GM13977 (cell line): ENCODE measurements around the gene RBM7.

ENCODE experiments used
- DNase-seq: peaks from one replicate; pipeline ENCODE4 v3.0.0; 2012; ENCODE audit warnings: low spot score
- in situ Hi-C: fragments of 300-500 bp; cut with MboI; formaldehyde crosslinking; loops from one replicate; pipeline ENCODE4 v1.12.0; 2022; ENCODE audit warnings: low sequenced_read_pairs, low pct_unique_long_range_greater_than_20kb, mixed read lengths, inconsistent platforms; ENCODE audit not compliant: unreplicated experiment
- TF ChIP-seq, protein P1 (sequence below): IDR thresholded peaks from 2 replicates; pipeline ENCODE4 v1.5.1; 2012; ENCODE audit warnings: mild to moderate bottlenecking, control low read depth; ENCODE audit not compliant: insufficient read depth; ENCODE audit errors: extremely low read depth, missing control alignments

RBM7 gene

DNA sequence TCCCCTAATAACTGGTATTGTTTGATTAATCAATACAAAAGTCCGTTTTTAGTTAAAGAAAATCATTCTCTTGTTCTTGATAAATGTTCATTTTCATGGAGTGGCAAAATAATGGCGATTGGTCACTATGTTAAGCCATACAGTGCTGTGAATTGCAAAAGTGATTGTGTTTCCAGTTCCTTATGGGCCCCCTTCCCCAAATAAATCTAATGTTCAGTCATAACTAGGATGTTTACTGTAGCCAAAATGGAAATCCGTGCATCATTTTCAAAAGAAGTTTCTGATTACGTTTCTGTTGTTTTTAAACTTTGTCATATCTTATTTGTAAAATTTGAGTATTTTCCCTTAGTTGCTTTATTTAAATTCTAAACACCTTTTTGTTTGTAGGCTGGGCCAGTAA, 845 bp downstream of the RBM7 start:
- TF ChIP-seq, protein P1, sequence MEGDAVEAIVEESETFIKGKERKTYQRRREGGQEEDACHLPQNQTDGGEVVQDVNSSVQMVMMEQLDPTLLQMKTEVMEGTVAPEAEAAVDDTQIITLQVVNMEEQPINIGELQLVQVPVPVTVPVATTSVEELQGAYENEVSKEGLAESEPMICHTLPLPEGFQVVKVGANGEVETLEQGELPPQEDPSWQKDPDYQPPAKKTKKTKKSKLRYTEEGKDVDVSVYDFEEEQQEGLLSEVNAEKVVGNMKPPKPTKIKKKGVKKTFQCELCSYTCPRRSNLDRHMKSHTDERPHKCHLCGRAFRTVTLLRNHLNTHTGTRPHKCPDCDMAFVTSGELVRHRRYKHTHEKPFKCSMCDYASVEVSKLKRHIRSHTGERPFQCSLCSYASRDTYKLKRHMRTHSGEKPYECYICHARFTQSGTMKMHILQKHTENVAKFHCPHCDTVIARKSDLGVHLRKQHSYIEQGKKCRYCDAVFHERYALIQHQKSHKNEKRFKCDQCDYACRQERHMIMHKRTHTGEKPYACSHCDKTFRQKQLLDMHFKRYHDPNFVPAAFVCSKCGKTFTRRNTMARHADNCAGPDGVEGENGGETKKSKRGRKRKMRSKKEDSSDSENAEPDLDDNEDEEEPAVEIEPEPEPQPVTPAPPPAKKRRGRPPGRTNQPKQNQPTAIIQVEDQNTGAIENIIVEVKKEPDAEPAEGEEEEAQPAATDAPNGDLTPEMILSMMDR, result no peak
- DNase-seq, result no peak
- in situ Hi-C loops, result no loop called here

DNA sequence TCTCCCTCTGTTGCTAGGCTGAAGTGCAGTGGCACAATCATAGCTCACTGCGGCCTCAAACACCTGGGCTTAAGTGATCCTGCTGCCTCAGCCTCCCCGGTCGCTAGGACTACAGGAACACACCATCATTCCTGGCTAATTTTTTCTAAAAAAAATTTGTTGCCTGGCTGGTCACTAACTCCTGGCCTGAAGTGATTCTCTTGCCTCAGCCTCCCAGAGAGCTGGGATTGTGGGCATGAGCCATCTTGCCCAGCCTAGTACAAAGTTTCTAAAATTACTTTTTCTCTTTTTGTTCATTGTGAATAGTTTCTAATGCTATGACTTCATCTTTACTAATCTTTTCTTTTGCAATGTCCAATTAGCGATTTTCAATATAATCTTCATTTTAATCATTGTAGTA, 12.5 kb downstream of the RBM7 start:
- TF ChIP-seq, protein P1, result no peak
- no peak for DNase-seq
- in situ Hi-C loops, result no loop called here

DNA sequence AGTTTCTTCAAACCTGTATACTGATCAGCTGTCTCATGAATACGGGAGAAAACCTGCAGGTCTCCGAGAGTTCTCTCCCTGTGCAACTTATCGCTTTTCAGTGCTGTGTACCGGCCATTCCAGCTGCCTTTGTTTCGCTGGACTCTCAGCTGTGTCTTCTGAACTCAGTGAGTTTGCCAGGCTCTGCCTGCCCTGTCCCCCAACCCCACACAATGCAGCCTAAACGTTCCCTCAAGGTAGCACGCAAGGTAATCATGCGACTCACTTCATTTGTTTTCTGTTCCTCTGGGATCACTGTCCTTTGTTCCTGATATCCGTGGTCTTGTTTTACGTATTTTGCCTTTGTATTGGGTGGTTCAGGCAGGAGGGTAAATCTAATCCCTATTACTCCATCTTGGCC, 13.5 kb downstream of the RBM7 start:
- in situ Hi-C loops, result no loop called here
- DNase-seq, result no peak
- TF ChIP-seq, protein P1, result no peak

DNA sequence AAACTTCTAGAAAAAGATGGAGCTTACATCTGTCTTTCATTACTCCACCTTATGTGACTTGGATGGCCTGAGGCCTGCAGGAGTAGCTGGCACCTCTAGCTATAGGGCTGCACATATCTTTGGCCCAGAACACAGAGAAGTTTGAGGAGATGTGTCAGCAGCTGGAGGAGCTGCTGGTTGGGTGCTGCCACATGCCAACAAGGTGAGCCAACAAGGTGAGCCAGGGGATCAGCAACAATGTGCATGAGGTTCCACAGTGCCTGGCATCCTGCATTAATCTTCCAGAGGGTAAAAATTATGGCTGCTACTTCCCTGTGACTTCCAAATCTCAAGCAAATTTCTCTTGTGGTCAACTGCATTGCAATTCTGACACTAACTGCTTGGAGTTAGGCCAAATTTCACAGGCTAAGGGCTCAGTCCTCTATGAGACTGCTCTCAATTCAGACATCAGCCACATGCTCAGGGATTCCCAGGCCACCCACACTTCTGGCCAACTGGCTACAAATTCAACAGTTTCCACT, 16.0 kb downstream of the RBM7 start:
- in situ Hi-C loops, result no loop called here
- no peak for DNase-seq
- TF ChIP-seq, protein P1, result no peak

DNA sequence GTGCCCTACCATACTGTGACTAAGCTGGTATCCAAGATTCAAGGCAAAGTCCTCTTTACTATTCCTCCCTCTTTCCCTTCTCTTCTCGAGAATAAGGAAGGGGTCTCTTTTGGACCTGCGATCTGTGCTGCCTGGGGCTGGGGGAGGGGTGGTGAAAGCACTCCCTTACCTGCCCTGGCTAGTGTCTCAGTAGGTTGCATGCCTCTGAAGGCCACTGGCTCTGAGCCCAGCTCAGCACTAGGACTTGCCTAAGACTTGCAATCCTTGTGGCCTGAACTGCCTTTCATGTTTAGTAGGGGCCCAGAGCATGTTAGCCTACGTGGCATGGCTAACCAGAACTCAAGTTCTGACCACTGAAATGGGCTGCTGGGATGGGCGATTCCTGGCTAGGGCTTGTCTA, 25.8 kb downstream of the RBM7 start:
- DNase-seq, result no peak
- TF ChIP-seq, protein P1, result no peak
- in situ Hi-C loops, result no loop called here

DNA sequence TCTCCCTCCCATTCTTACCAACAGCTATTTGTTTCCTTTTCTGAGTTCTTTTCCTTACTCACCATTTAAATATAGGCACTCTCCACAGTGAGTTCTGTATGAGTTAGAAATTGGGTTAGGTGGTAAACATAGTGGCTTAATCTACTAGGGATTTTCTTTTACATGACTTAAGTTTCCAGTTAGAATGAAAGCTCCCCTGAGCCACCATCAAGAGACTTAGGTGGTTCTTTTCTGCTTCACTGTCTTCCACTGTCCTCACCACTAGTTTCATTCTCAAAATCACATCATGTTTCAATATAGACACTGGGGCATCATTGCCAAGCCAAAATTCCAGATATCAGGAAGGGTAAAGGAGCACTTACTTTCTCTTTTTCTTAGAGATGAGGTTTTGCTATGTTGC, 29.8 kb downstream of the RBM7 start:
- in situ Hi-C loops, result no loop called here
- no peak for DNase-seq
- TF ChIP-seq, protein P1, result no peak

DNA sequence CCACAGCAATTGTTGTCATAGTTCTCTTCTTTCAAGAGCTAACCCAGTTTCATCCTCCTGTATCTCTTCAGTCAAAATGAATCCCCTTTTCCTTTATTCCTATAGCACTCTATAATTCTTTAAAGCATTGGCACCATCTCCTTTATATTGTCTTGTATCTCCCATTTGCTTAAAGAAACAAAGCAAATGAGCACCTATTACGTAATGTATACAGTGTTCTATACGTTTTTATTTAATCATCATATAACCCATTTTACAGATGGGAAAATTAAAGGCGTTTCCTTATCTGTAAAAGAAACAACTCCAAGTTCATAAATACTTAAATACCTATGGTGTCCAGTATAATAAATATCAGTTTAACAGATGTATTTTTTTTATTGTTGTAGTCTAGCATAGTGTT, 32.4 kb downstream of the RBM7 start:
- no peak for DNase-seq
- TF ChIP-seq, protein P1, result no peak
- in situ Hi-C loops, result no loop called here
